GM12892 (cell line): ENCODE results near the gene ANXA7.

ENCODE experiments used
- POLR2A ChIP-seq: IDR thresholded peaks from 2 replicates; pipeline ENCODE4 v1.6.1; 2011; ENCODE audit warnings: low read depth, low read length, control low read depth
- POLR2AphosphoS5 ChIP-seq: IDR thresholded peaks from 2 replicates; pipeline ENCODE4 v1.6.1; 2011; ENCODE audit warnings: low read depth, low read length, control low read depth
- TAF1 ChIP-seq: IDR thresholded peaks from 2 replicates; pipeline ENCODE4 v1.6.1; 2011; ENCODE audit warnings: low read depth, mild to moderate bottlenecking, control low read depth, low read length, borderline replicate concordance

DNA sequence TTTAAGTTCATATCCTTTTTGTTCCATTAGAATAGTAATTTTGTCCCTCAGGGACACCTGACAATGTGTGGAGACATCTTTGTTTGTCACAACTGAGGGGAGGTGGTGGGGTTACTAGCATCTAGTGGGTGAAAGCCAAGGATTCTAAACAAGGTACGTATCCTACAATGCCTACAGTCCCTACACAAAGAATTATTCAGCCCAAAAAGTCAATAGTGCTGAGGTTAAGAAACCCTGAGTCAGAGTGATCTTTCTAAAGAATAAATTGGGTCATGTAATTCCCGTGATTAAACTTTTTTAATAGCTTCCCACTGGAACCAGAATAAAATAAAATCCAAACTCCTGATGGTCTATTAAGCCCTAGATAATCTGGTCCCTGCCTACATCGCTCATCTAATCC, 2.7 kb upstream of the ANXA7 start:
- TF ChIP-seq POLR2A = no peak
- no peak for TF ChIP-seq TAF1
- TF ChIP-seq POLR2AphosphoS5 = no peak
